Panc1 (cell line): ENCODE results near the gene CKB. TPM values are rescaled to one million over a fixed set of nuclear protein-coding genes. Genes with fewer than 3 reads are reported as not detected.
"Not testable (repeated sequence)": the region's sequence is repeated elsewhere in the genome, so short reads cannot be mapped to it uniquely, and the experiment has no call there.

Experiments
- ATAC-seq: fragments of 200-7000 bp; cut with Tn5 transposase; 2 replicates; pipeline ENCODE4 v1.9.1; 2020; ENCODE audit warnings: mild to moderate bottlenecking, moderate library complexity
- BruUV-seq: library from RNA; stranded (reverse); fragments of 400-500 nt; replicated peaks from 2 replicates; lab custom pipeline; 2021; lab: Mats Ljungman, UMichigan
- CTCF ChIA-PET: fragments of 300-600 bp; sonication (Branson Sonifier 250); formaldehyde crosslinking; loops from one replicate; lab custom pipeline; 2022; ENCODE audit warnings: antibody characterized with exemption; lab: Charles Lee
- POLR2A ChIA-PET: fragments of 300-600 bp; sonication (Branson Sonifier 250); formaldehyde crosslinking; loops from one replicate; lab custom pipeline; 2022; ENCODE audit warnings: antibody characterized with exemption; lab: Charles Lee
- DNase-seq: peaks from one replicate; pipeline ENCODE4 v3.0.0-alpha.2; 2010; ENCODE audit warnings: low read depth, low spot score
- H3K27ac ChIP-seq: 2 replicates; pipeline ENCODE4 v1.5.1; 2011; ENCODE audit warnings: mild to moderate bottlenecking, low read length, inconsistent platforms
- H3K27me3 ChIP-seq: fragments of 200-500 bp; sonication (Bioruptor generic); 2 replicates; pipeline ENCODE4 v1.6.0; 2014; ENCODE audit warnings: low read length, inconsistent platforms; ENCODE audit not compliant: control insufficient read depth, insufficient read depth
- H3K36me3 ChIP-seq: fragments of 200-500 bp; sonication (Bioruptor generic); 2 replicates; pipeline ENCODE4 v1.5.1; 2014; ENCODE audit warnings: inconsistent platforms, mild to moderate bottlenecking, low read length, moderate library complexity; ENCODE audit not compliant: control insufficient read depth, insufficient read depth
- H3K4me1 ChIP-seq: 2 replicates; pipeline ENCODE4 v1.5.1; 2011; ENCODE audit warnings: inconsistent platforms, mild to moderate bottlenecking, low read length, moderate library complexity; ENCODE audit not compliant: control insufficient read depth, insufficient read depth
- H3K4me3 ChIP-seq, 2 experiments: 2 replicates each; pipeline ENCODE4 v1.5.1; 2011 to 2012; ENCODE audit warnings: low read depth in 2 of 2, low read length in 2 of 2, mild to moderate bottlenecking in 2 of 2, inconsistent platforms in 1 of 2, moderate library complexity in 1 of 2
- H3K9me3 ChIP-seq: fragments of 200-500 bp; sonication (Bioruptor generic); 2 replicates; pipeline ENCODE4 v1.5.1; 2014; ENCODE audit warnings: low read depth, mild to moderate bottlenecking, inconsistent platforms, low read length, moderate library complexity; ENCODE audit not compliant: control insufficient read depth, insufficient read depth
- SIN3A ChIP-seq: IDR thresholded peaks from 2 replicates; pipeline ENCODE4 v1.6.1; 2012; ENCODE audit warnings: low read depth, mild to moderate bottlenecking, low read length, moderate library complexity, borderline replicate concordance; ENCODE audit not compliant: insufficient read depth
- TCF7L2 ChIP-seq: IDR thresholded peaks from 2 replicates; pipeline ENCODE4 v1.6.1; 2011; ENCODE audit warnings: mild to moderate bottlenecking, low read depth, low read length, inconsistent platforms
- in situ Hi-C: cut with HindIII; loops from 2 replicates; pipeline ENCODE4 v1.10.0; 2016; ENCODE audit warnings: low sequenced_read_pairs, low pct_unique_long_range_greater_than_20kb
- intact Hi-C: fragments of 100-400 bp; cut with micrococcal nuclease; formaldehyde crosslinking; loops from one replicate; pipeline ENCODE4 v1.10.0; 2022; ENCODE audit not compliant: unreplicated experiment
- total RNA-seq: library from RNA; stranded (reverse); gene quantifications from one replicate; pipeline ENCODE4 v1.2.1, GENCODE V29; 2021; ENCODE audit not compliant: unreplicated experiment
- TF ChIP-seq, protein P1 (sequence below): fragments of 450-650 bp; IDR thresholded peaks from 2 replicates; pipeline ENCODE4 v1.5.1; 2017; ENCODE audit warnings: mild to moderate bottlenecking
- TF ChIP-seq, protein P2 (sequence below), 2 experiments: IDR thresholded peaks; 2 replicates each; pipeline ENCODE4 v1.6.1; 2011 to 2012; ENCODE audit warnings: low read depth in 2 of 2, control low read depth in 1 of 2, low read length in 1 of 2, mild to moderate bottlenecking in 1 of 2, moderate library complexity in 1 of 2; ENCODE audit not compliant: insufficient read depth in 1 of 2

CKB gene
- total RNA-seq, 1 experiment from 2014 or later = 436 TPM

DNA sequence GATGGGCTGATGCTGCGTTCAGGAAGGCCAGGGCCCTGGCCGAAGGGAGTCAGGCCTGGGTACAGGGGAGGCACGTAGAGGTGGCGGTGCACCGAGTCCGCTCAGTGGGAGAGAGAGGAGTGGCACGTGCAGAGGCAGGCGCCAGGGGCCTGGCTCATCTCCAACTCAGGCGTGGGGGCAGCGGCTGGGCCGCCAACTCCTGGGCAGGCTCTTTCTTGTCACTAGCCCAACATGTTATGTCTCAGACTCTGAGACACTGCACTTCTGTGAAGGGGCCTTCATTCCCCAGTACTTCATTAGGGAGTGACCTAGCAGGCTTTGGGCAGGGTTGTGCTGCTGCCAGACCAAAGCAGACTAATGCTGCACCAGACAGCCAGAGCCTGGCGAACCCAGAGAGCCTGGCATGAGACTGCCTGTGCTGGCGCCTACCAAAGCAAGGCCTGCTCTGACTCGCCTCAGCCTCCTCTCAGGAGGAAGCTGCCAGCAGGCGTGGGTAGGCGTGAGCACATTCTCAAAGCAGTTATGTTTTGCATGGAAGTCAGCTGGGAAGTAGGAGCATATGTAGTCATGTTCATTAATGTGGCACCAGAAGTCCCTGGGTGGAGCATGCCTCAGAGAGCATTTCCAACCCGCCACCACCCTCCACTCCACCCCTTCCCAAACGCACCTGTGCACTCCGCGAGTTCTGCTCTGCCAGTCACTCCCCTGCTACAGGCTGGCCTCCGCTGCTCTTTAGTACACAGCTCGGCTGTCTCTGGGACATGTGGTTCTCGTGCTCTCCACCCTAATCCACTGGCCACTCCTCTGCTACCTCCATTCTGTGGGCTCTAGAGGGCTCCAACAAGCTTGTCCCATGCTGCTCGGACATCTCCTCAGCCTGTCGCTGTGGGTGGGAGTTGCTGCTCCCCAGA is 9.7 kb downstream of the CKB start:
- ATAC-seq (peak; percentile 31; the same call in 1 of the 2 replicates), DNase-seq (no peak)
- Histone ChIP-seq H3K27ac (no peak overlapping the region), H3K4me1 (peaks cover 10% of the 10 kb centered on the region), H3K9me3 (no peaks in the 10 kb centered on the region), H3K4me3 (no peak overlapping the region), H3K36me3 (no peaks in the 10 kb centered on the region), H3K27me3 (no peaks in the 10 kb centered on the region)
- in situ Hi-C loops = no loop called here
- POLR2A ChIA-PET = no interaction called here
- intact Hi-C loops = no loop called here
- CTCF ChIA-PET = no interaction called here
- TF ChIP-seq SIN3A = no peak
- TF ChIP-seq TCF7L2 = no peak
- TF ChIP-seq, protein P1, sequence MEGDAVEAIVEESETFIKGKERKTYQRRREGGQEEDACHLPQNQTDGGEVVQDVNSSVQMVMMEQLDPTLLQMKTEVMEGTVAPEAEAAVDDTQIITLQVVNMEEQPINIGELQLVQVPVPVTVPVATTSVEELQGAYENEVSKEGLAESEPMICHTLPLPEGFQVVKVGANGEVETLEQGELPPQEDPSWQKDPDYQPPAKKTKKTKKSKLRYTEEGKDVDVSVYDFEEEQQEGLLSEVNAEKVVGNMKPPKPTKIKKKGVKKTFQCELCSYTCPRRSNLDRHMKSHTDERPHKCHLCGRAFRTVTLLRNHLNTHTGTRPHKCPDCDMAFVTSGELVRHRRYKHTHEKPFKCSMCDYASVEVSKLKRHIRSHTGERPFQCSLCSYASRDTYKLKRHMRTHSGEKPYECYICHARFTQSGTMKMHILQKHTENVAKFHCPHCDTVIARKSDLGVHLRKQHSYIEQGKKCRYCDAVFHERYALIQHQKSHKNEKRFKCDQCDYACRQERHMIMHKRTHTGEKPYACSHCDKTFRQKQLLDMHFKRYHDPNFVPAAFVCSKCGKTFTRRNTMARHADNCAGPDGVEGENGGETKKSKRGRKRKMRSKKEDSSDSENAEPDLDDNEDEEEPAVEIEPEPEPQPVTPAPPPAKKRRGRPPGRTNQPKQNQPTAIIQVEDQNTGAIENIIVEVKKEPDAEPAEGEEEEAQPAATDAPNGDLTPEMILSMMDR = no peak
- TF ChIP-seq, protein P2, sequence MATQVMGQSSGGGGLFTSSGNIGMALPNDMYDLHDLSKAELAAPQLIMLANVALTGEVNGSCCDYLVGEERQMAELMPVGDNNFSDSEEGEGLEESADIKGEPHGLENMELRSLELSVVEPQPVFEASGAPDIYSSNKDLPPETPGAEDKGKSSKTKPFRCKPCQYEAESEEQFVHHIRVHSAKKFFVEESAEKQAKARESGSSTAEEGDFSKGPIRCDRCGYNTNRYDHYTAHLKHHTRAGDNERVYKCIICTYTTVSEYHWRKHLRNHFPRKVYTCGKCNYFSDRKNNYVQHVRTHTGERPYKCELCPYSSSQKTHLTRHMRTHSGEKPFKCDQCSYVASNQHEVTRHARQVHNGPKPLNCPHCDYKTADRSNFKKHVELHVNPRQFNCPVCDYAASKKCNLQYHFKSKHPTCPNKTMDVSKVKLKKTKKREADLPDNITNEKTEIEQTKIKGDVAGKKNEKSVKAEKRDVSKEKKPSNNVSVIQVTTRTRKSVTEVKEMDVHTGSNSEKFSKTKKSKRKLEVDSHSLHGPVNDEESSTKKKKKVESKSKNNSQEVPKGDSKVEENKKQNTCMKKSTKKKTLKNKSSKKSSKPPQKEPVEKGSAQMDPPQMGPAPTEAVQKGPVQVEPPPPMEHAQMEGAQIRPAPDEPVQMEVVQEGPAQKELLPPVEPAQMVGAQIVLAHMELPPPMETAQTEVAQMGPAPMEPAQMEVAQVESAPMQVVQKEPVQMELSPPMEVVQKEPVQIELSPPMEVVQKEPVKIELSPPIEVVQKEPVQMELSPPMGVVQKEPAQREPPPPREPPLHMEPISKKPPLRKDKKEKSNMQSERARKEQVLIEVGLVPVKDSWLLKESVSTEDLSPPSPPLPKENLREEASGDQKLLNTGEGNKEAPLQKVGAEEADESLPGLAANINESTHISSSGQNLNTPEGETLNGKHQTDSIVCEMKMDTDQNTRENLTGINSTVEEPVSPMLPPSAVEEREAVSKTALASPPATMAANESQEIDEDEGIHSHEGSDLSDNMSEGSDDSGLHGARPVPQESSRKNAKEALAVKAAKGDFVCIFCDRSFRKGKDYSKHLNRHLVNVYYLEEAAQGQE (IDR thresholded peaks at IDR 0.05; ENCODE audit: insufficient read depth in 1 of 2, low read depth in 2 of 2, low read length in 1 of 2) = no peak
- no TSS peak for BruUV-seq

DNA sequence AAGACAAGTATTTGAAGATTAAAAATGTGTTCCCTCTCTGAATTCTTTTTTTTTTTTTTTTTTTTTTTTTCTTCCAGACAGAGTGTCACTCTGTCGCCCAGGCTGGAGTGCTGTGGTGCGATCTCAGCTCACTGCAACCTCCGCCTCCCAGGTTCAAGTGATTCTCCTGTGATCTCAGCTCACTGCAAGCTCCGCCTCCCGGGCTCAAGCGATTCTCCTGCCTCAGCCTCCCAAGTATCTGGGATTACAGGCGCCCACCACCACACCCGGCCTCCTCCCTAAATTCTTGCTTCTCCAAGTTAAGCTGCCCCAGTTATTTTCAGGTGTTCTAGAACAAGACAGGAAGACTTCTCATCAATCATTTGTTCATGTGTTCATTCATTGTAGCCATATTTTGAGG is 10.4 kb downstream of the CKB start:
- intact Hi-C loops, H3K27me3 ChIP-seq, H3K4me3 ChIP-seq, ATAC-seq, H3K9me3 ChIP-seq, DNase-seq, H3K4me1 ChIP-seq, in situ Hi-C loops, H3K36me3 ChIP-seq, POLR2A ChIA-PET, BruUV-seq, H3K27ac ChIP-seq, CTCF ChIA-PET: not testable (repeated sequence)
